ENCODE measurements around the gene AWAT2.

AWAT2 gene

GRCh38 chrX:70009970-70010369 lies 39.8 kb downstream of the AWAT2 start:
- no peak for TF ChIP-seq CTCF (IDR thresholded peaks at IDR 0.05)

- no peak for TF ChIP-seq CTCF (IDR thresholded peaks at IDR 0.05)
Observed at GRCh38 chrX:70009049-70009448, 40.7 kb downstream of the AWAT2 start.

GRCh38 chrX:70007946-70008345 lies 41.8 kb downstream of the AWAT2 start:
- no peak for TF ChIP-seq CTCF (IDR thresholded peaks at IDR 0.05)

- no peak for TF ChIP-seq CTCF (IDR thresholded peaks at IDR 0.05)
Observed at GRCh38 chrX:70001708-70002341, 47.9 kb downstream of the AWAT2 start.

- no peak for TF ChIP-seq CTCF (IDR thresholded peaks at IDR 0.05)
Observed at GRCh38 chrX:70001269-70001668, 48.5 kb downstream of the AWAT2 start.

- no peak for TF ChIP-seq CTCF (IDR thresholded peaks at IDR 0.05)
Observed at GRCh38 chrX:69996113-69996468, 53.6 kb downstream of the AWAT2 start.

GRCh38 chrX:69995362-69996112 lies 54.2 kb downstream of the AWAT2 start:
- TF ChIP-seq CTCF (IDR thresholded peaks at IDR 0.05): no peak

All from LNCAP (cell line).